HG02884 (cell line): Measurements from ENCODE around the gene ZC3H18.

Experiments used
- ATAC-seq: cut with Tn5 transposase; IDR thresholded peaks from one replicate; pipeline ENCODE4 v1.9.1; 2021; ENCODE audit warnings: mild to moderate bottlenecking, moderate library complexity; ENCODE audit not compliant: unreplicated experiment

Gene ZC3H18

DNA sequence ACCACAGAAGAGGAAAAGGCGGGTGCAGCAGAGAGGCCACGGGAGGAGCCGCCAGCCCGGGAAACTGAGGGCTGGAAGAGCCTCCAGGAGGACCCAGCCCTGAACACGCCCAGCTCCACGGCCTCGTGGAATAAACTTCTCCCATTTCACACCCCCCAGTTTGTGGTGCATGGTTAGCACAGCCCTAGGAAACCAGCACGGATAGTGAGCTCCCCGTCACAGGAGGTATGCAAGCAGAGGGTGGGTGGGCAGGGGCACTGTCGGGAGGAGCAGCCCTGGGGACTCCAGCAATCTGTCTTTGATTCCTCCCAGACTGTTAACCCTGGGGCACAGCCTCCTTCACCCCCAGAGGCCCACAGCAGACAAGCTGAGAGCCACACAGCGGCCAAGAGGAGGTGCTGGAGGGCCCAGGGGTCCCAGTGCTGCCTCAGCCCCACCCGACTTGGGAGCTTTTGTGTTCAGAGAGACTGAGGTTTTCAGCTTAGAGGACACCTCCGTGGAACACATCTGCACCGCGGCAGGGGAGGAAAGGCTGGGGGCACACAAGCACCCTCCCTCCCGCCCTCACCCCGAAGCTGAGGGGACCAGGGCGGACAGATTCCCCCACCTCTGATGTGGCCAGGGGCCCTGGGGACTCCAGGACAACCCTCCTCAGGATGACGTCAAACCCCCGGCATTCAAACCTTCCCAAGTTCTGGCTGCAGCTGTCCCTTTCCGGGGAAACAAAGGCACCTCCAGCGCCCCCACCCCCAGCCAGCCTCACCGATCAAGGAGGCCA, 66.5 kb downstream of the ZC3H18 start:
- no peak for ATAC-seq

DNA sequence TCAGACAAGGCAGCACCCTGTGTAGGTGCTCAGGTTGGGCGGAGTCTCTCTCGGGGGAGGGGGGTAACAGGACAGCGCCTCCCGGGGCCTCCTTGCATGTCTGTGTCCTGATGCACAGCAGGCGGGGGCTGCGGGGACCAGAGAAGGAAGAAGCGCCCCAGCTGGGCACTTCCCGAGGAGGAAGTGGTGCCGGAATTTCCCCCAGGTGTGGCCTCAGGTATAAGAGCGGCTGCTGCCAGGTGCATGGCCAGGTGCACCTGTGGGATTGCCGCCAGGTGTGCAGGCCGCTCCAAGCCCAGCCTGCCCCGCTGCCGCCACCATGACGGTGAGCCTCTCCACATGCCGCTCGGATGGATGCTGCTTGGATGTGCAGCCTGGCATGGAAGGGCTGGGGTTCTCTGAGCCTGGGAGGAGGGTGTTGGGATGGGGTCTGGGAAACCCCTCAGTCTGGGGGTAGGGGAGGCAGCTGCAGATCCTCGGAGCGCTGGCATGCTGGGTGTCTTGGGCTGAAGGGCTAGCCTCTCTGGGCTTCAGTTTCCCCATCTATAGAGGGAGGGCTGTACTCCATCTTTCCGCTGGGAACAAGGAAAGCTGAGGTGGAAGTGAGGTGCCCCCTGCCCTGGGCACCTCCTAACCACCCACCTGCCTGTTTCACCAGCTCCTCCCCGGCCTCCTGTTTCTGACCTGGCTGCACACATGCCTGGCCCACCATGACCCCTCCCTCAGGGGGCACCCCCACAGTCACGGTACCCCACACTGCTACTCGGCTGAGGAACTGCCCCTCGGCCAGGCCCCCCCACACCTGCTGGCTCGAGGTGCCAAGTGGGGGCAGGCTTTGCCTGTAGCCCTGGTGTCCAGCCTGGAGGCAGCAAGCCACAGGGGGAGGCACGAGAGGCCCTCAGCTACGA, 68.4 kb downstream of the ZC3H18 start, which contains the start of gene IL17C:
TSS of gene IL17C (plus strand) at position 250 of the 908 bp plus-strand sequence. CDS start at position 320, 70 bp downstream.
- ATAC-seq = no peak

DNA sequence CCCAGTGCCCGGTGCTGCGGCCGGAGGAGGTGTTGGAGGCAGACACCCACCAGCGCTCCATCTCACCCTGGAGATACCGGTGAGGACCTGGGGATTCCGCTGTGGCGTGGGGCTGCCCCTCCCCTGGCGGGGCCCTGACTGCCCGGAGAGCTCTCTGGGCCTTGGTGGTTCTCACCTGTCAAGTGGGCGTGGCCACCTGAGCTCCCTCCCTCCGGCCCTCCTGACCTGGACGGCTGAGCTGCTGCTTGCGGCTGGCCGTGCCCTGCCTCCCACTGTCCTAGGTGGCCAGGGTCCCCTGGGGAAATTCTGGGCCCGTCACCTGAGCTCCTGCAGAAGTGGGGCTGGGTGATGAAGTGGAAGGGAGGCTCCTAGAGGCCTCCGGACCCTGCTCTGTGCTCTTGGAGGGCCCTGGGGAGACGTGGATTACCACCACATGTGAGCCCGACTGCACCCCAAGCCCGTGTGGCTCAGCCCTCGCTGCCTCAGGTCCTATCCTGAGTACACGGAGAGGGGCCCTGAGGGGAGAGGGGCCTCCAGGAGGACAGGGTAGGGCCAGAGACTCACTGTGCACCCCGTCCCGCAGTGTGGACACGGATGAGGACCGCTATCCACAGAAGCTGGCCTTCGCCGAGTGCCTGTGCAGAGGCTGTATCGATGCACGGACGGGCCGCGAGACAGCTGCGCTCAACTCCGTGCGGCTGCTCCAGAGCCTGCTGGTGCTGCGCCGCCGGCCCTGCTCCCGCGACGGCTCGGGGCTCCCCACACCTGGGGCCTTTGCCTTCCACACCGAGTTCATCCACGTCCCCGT, 69.2 kb downstream of the ZC3H18 start:
- no peak for ATAC-seq

DNA sequence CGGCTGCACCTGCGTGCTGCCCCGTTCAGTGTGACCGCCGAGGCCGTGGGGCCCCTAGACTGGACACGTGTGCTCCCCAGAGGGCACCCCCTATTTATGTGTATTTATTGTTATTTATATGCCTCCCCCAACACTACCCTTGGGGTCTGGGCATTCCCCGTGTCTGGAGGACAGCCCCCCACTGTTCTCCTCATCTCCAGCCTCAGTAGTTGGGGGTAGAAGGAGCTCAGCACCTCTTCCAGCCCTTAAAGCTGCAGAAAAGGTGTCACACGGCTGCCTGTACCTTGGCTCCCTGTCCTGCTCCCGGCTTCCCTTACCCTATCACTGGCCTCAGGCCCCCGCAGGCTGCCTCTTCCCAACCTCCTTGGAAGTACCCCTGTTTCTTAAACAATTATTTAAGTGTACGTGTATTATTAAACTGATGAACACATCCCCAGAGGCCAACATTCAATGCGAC, 69.9 kb downstream of the ZC3H18 start:
- ATAC-seq = no peak

DNA sequence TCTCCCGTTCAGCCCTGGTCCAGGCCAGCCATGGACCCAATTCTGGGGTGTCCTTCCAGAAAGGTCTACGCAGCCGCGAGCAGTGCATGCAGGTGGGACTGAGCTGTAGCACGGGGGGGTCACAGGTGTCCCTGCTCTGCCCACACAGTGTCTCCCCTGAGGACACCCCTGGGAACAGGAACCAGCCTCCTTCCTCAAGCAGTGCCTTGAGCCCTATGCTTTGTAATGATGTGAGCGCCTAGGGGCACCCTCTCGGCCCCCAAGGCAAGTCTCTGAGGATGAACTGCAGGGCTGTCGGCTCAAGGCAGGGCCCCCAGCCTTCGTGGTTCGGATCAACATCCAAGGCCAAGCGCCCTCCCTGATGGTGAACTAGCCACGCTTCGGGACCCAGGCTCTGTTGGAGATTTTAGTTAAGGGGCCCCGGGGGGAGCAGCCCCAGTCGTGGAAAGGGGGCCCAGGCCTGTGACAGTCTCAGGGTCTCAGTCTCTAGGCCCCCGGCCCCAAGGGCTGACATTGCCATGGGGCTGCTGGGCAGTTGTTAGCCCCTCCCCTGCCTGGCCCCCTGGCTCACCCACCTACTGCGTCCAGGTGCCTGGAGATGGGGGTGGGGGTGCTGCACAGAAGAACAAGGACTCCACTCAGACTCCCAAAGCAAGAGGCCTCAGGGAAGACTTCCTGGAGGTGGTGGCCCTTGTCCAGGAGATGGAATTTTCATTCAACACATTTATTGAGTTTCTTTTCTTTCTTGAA, 70.5 kb downstream of the ZC3H18 start:
- no peak for ATAC-seq

DNA sequence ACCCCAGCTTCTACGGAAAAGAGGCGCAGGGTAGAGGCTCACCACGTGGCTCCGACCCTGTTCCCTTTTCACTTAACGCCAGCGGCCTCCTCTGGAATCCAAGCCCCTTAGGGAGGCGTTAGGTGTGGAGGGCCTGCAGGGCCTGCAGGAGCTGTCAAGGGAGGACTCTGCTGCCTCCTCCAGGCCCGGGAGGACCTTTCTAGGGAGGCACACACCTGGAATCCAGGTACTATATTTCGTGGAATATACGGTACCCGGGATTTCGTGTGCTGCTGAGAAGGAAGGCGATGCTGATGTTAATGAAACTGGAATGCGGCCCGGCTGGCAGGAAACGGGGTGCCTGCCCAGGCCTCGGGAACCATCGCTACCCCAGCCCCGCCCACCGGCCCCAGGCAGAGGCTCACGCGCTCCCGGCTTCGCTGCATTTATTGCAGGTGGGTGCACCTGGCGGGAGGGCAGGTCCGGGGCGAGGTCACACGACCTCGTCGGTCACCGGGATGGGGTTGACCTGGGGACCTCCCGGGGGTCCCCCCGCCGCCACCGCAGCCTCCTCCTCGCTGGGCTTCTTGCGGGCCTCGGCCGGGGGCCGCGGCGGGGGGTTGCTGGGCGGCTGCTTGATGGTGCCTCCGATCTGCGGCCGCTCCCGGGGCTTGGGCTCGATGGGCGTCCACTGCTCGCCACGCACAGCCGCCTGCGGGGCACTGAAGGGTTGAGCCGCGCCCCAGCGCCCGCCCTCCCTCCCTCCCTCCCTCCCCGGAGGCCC, 72.9 kb downstream of the ZC3H18 start:
- ATAC-seq = no peak

DNA sequence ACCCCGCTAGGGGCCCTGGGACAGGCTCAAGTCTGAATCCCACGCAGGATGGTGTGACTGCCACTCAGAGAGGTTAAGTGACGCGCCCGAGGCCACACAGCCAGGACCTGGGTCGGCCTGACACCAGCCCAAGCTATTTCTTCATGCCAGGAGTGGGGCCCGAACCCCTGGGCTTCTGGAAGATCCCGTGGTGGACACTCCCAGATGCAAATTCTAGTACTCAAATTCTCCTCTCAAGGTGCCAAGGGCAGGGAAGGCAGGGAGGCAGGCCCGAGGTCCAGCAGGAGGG, 73.4 kb downstream of the ZC3H18 start:
- no peak for ATAC-seq

DNA sequence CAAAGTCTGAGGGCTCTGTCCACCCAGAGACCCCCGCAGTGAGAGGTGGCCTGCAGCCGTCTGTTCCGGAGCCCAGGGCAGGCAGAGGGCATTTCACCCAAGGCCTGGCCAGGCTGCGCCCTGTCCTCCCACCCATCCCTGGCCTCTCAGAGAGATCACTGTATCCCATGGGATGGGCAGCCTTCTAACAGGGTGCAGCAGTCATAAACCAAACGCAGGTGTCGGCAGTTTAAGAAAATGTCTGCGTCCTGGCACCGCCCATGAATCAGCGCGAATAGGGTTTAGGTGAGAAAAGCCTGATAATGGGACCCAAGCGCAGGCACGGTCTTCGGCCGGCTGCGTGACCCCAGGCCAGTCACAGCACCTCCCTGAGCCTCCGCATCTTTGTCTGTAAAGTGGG, 75.3 kb downstream of the ZC3H18 start:
- ATAC-seq = no peak

DNA sequence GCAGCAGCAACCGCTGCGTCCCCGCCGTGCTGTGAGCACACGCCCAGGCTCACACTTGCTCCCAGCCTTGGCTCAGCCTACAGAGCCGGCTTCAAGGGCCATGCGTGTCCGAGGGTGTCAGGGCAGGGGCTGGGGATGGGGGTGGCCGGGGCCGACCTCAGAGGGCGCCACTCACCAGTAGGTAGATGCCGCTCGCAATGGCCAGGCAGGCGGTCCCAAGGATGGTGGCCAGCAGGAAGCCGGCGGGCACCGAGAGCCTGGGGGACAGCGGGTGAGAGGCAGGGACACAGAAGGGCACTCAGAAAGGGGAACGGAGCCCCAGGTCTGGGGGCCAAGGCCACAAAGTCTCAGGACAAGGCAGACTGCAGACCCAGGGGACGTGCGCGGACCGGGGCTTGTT, 75.7 kb downstream of the ZC3H18 start:
- no peak for ATAC-seq

DNA sequence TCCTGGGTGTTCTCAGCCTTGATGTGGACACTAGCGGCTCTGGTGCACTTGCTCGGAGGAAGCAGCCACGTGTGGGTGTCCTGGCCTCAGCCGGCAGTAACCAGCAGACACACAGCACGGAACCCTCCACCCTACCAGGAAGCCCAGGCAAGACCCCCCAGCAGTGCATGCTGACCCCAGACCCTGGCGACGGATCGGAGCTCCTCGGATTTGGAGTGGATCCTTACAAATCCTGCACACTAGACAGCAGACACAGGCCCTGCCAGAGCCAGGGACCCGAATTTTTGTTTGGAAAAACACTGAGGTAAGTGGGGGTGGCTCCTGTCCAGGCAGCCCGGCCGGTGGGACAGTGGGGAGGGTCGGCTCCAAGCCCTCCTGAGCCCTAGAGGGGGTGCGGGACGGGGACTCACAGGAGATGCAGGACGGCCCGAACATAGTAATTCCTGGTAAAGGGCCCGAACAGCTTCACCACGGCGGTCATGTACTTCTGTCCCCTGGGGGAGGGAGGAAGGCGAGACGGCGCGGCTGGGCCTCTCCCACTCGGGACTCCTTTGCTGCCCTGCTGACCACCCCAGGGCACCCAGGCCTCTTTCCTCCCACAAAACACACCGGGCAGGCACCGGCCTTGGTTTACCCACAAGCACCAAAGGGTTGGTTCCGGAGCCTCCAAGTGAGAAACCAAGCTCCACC, 76.3 kb downstream of the ZC3H18 start:
- no peak for ATAC-seq

DNA sequence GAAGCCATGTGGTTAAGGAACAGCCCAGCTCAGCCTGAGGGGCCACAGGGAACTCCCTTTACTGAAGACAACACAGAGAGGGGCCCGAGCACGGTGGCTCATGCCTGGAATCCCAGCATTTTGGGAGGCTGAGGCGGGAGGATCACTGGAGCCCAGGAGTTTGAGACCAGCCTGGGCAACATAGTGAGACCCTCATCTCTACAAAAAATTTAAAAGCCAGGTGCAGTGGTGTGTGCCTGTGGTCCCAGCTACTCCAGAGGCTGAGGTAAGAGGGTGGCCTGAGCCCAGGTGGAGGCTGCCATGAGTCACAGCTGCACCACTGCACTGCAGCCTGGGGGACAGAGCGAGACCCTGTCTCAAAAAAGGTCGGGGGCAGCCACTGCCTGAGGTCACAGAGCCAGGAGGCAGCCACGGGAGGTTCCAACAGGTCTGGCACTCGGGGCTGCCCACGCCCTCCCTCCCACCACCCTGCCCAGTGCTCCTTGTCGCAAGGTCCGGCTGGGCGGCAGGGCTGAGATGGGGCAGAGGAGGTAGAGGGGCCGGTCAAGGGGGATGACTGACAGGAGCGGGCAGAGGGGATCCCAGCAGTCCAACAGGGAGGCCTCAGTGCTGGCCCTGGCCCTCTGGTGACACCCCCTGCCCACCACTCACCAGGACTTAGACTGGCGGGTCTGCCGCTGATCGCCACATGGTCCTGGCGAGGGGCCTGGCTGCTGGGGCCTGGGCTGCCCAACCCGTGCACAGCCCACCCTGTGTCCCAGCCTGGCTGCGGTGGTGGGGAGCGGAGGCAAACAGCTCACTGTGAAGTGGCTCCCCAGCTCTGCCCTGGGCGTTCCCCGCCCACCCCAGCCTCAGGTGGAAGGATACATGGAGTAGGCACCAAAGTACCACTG, 77.2 kb downstream of the ZC3H18 start:
- ATAC-seq = no peak

DNA sequence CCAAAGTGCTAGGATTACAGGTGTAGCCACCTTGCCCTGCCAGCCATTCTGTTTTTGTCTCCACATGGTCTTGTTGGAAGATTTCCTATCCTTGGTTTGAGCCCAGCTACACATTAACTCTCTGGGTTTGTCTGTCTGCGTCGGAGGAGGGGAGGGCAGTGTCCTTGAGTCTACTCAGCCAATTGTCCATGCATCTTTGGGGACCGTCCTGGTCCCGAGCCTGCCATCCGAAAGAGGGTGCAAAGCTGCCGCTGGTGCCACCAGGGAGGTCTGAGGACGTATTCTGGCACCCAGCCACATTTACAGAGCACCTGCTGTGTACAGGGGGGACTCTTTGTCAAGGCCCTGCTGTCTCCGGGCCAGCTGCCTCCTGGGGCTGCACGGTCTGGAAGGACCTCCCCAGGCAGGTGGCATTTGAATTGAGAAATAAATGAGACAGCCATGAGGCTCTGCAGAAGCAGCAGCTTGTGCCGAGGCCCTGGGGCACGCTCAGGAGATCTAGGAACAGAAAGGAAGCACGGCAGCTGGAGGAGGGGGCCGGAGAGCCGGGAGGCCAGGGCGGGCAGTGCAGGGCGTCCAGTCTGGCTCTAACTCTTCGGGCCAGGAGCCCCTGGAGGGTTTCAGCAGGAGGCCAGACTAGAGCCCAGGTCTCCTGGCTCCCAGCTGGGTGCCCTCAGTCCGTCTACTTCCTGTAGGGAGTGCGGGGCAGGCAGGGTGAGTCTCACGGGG, 79.2 kb downstream of the ZC3H18 start:
- ATAC-seq = no peak

DNA sequence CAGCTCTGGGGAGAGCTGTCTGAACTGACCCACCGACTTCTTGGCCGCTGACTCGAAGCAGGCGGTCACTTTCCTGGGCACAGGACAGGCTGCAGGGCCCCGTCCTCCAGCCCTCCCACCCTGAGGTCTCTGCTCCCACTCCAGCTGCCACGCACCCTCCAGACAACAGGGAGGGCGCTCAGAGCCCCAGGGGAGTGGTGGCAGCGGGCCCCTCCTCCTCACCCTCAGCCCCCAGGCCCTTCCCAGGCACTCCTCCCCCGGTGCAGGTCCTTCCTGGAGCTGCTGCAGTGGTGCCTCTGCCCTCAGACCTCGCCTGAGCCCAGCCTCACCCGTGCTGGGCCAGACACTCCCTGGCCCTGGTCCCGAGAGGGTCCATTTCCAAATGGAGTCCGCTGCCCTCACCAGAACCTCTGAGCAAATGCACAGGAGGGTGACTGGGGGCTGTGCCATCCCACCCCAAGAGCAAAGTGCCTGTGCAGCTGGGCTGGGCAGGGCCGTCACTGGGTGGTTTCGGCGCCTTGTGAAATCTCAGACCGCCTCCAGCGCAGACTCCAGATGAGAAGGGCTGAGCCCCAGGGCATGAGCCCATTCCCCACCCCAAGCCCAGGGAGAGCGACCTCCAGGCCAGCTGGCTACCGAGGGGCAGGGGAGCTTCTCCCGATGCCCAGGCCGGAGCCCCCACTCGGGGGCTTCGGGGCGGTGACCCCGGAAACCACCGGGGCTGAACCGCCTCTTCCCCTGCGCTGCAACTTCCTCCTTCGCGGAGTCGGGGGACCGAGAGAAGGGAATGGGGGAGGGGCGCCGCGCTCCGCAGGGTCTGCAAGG, 79.9 kb downstream of the ZC3H18 start:
- no peak for ATAC-seq

DNA sequence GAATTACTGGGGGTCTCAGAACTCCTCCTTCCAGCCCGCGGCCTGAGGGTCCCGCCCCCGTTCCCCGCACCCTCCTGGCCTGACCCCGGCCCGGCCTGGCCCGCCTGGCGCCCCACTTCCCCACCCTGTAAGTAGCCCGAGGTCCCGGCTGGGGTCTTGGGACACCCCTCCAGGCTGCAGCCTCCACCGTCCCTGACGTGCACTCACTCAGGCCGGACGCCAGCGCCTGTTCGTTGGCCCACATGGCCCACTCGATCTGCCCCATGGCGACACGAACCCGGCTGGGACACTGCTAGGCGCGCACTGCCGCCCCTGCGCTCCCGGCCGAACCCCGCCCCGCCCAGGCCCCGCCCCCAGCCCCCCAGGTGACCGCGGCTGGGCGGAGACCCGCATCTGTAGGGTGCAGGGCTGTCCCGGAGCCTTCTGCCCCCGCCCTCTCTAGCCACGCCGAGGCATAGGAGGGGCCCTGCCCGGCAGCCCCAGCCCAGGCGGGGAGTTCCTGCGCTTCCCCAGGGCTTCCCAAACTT, 80.6 kb downstream of the ZC3H18 start, which contains the start of gene CYBA:
TSS of gene CYBA (minus strand) at position 305 of the 527 bp plus-strand sequence. CDS start at position 265, 40 bp downstream.
- peak; percentile 69 for ATAC-seq

DNA sequence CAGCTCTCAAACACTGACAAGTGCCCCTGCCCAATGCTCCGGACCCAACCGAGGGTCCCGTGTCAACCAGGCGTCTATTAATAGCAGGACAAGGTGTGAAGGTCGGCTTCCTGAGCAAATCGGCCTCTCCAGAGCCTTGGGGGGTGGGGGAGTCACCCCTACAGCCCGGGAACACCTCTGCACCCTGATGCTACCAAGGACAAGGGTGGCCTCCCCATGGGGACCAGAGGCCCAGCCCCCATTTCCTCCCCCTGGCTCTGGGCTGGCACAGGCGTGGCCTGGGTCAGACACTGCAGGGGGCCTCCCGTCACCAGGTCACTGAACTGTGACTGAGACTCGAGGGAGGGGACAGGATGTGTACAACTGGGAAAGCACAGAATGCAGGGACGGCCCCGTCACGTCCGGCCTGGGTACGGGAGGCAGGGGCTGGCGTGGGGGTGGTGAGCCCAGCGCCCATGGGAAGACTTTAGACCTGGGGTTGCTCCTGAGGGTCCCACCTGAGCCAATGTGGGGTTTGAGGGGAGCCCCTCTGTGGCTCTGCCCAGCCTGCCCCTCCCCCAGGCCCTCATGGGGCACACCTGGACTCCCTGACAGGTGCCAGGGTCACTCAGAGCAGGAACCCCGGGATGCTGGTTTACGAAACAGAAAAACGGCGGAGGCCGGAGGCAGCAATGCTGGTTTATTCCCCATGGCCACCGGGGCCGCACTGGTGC, 81.2 kb downstream of the ZC3H18 start:
- peak; percentile 72 for ATAC-seq
